Fibroblast of lung (primary cell): ENCODE results near the gene ARHGEF40. TPM values are rescaled to one million over a fixed set of nuclear protein-coding genes. Genes with fewer than 3 reads are reported as not detected.

Experiments
- DNase-seq, 2 donors: peaks; one replicate each; pipeline versions ENCODE4 v3.0.0 to v3.0.0-alpha.2; 2010; ENCODE audit warnings: low read depth in 2 of 2
- H2AFZ ChIP-seq: 2 replicates; pipeline ENCODE4 v1.5.1; 2012; ENCODE audit warnings: low read length, control low read depth, inconsistent platforms
- H3K27ac ChIP-seq: 2 replicates; pipeline ENCODE4 v1.5.1; 2011; ENCODE audit warnings: low read length, control low read depth; ENCODE audit not compliant: insufficient read depth
- H3K27me3 ChIP-seq: 2 replicates; pipeline ENCODE4 v1.5.1; 2011; ENCODE audit warnings: mild to moderate bottlenecking, low read length; ENCODE audit not compliant: control insufficient read depth, insufficient read depth
- H3K36me3 ChIP-seq: 2 replicates; pipeline ENCODE4 v1.5.1; 2011; ENCODE audit warnings: low read length; ENCODE audit not compliant: control insufficient read depth, insufficient read depth
- H3K4me1 ChIP-seq: 2 replicates; pipeline ENCODE4 v1.5.1; 2011; ENCODE audit warnings: low read length; ENCODE audit not compliant: control insufficient read depth, insufficient read depth; ENCODE audit errors: extremely low read depth
- H3K4me2 ChIP-seq: 2 replicates; pipeline ENCODE4 v1.5.1; 2011; ENCODE audit warnings: low read length, control low read depth; ENCODE audit not compliant: insufficient read depth; ENCODE audit errors: extremely low read depth
- H3K4me3 ChIP-seq, 4 experiments: fragments of 200-600 bp in 1 of 4; sonication (generic) in 1 of 4; replicated peaks in 1 of 4; 2 replicates each; pipeline ENCODE4 v1.5.1; 2011 to 2016; ENCODE audit warnings: low read length in 4 of 4, low read depth in 3 of 4, mild to moderate bottlenecking in 3 of 4, control low read depth in 2 of 4, inconsistent platforms in 1 of 4, mixed read lengths in 1 of 4; ENCODE audit not compliant: insufficient read depth in 1 of 4; ENCODE audit errors: control extremely low read depth in 1 of 4
- H3K79me2 ChIP-seq: 2 replicates; pipeline ENCODE4 v1.5.1; 2012; ENCODE audit warnings: mild to moderate bottlenecking, low read length, inconsistent platforms; ENCODE audit not compliant: control insufficient read depth, insufficient read depth
- H3K9ac ChIP-seq: 2 replicates; pipeline ENCODE4 v1.5.1; 2011; ENCODE audit warnings: mild to moderate bottlenecking, low read length, control low read depth; ENCODE audit not compliant: insufficient read depth
- H3K9me3 ChIP-seq: 2 replicates; pipeline ENCODE4 v1.5.1; 2012; ENCODE audit warnings: low read depth, low read length; ENCODE audit not compliant: control insufficient read depth, insufficient read depth
- H4K20me1 ChIP-seq: 2 replicates; pipeline ENCODE4 v1.5.1; 2011; ENCODE audit warnings: low read length; ENCODE audit not compliant: control insufficient read depth, insufficient read depth; ENCODE audit errors: extremely low read depth
- EZH2 ChIP-seq: IDR thresholded peaks from 2 replicates; pipeline ENCODE4 v1.5.1; 2012; ENCODE audit warnings: low read length, control low read depth, mild to moderate bottlenecking; ENCODE audit errors: missing control alignments
- polyA plus RNA-seq, 2 donors: library from polyadenylated mRNA; depleted of rRNA in 1 of 2; stranded (reverse) in 1 of 2; unstranded in 1 of 2; fragments of >200 nt; gene quantifications; 2 replicates each; pipeline ENCODE4 v1.2.1, GENCODE V29; 2011 to 2012; ENCODE audit warnings: missing spikeins in 1 of 2
- total RNA-seq: library from RNA; depleted of rRNA; stranded (reverse); fragments of >200 nt; gene quantifications from 2 replicates; pipeline ENCODE4 v1.2.1, GENCODE V29; 2014
- TF ChIP-seq, protein P1 (sequence below), 2 donors: IDR thresholded peaks in 1 of 2; conservative IDR thresholded peaks in 1 of 2; 1 replicate in 1 of 2; 2 replicates in 1 of 2; pipeline ENCODE4 v1.5.1; 2011 to 2012; ENCODE audit warnings: low read length in 2 of 2, control low read depth in 1 of 2, inconsistent platforms in 1 of 2, low read depth in 1 of 2, mild to moderate bottlenecking in 1 of 2

The ARHGEF40 gene
- total and polyA plus RNA-seq, 2 donors (not counting 1 experiment from before 2014, with no cell fraction given): 18.2 to 23.6 TPM

DNA sequence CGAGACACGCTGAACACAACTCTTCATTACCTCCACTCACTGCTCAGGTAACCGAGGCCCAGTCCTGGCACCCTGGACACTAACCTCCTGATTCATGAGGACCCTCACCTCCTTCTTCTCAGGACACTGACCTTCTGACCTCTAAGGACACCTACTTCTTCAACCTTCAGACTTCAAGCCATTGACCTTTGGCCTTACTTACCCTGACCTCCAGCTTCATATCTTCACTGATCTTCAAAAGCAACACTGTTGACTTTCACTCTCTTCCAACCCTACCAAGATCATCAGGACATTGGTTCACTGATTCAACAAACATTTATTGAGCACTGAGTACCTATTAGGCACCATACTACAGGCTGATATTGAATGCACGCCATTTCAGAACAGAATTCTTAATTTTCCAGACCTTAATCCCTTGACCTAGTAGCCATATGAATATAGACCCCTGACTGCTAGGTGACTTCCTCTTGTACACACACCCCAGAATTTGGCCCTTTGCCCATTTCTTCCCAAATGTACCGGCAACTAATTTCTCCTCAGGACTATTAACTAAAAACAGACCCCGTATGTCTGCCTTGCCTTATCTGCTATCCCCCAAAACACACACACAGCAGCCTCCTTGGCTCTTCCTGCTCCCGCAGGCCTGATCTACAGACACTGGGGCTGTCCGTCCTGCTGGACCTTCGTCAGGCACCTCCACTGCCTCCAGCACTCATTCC is 5.8 kb downstream of the ARHGEF40 start:
- Histone ChIP-seq H3K4me1 (peaks cover 9% of the 10 kb centered on the region), H3K9me3 (no peaks in the 10 kb centered on the region), H3K27ac (no peak overlapping the region), H3K79me2 (peaks cover 2% of the 10 kb centered on the region), H3K36me3 (peaks cover 31% of the 10 kb centered on the region), H3K27me3 (no peaks in the 10 kb centered on the region), H3K4me3 (no peak overlapping the region), H4K20me1 (no peaks in the 10 kb centered on the region), H2AFZ (no peak overlapping the region), H3K9ac (no peak overlapping the region), H3K4me2 (no peak overlapping the region)
- no peak for TF ChIP-seq EZH2
- TF ChIP-seq, protein P1, sequence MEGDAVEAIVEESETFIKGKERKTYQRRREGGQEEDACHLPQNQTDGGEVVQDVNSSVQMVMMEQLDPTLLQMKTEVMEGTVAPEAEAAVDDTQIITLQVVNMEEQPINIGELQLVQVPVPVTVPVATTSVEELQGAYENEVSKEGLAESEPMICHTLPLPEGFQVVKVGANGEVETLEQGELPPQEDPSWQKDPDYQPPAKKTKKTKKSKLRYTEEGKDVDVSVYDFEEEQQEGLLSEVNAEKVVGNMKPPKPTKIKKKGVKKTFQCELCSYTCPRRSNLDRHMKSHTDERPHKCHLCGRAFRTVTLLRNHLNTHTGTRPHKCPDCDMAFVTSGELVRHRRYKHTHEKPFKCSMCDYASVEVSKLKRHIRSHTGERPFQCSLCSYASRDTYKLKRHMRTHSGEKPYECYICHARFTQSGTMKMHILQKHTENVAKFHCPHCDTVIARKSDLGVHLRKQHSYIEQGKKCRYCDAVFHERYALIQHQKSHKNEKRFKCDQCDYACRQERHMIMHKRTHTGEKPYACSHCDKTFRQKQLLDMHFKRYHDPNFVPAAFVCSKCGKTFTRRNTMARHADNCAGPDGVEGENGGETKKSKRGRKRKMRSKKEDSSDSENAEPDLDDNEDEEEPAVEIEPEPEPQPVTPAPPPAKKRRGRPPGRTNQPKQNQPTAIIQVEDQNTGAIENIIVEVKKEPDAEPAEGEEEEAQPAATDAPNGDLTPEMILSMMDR (conservative IDR thresholded peaks at IDR 0.05 in 1 of 2, IDR thresholded peaks at IDR 0.05 in 1 of 2; ENCODE audit: low read depth in 1 of 2, low read length in 2 of 2): no peak
- DNase-seq: no peak

DNA sequence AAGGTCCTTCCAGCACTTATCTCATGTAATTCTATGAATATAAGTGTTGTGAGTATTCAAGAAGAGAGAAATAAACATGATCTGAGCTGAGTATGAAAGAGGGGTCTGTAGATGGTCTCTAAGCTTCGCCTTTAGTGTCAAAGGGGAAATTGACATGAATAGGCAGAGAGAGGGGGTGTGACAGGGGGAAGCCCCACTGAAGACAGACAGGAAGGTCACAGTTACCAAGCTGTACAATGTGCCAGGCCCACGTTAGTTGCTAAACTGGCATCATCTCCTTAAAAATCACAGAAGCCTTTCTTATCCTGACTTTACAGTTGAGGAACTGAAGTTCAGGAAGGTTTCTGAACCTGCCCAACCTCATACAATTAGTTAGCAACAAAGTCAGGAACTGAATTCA is 7.6 kb downstream of the ARHGEF40 start:
- H3K36me3 ChIP-seq: peaks cover 40% of the 10 kb centered on the region
- no peak for DNase-seq
- TF ChIP-seq, protein P1 (conservative IDR thresholded peaks at IDR 0.05 in 1 of 2, IDR thresholded peaks at IDR 0.05 in 1 of 2; ENCODE audit: low read depth in 1 of 2, low read length in 2 of 2): no peak
- TF ChIP-seq EZH2: no peak
- peaks cover 2% of the 10 kb centered on the region for H3K79me2 ChIP-seq
- no peaks in the 10 kb centered on the region for H3K9me3 ChIP-seq
- no peak overlapping the region for H2AFZ ChIP-seq
- H4K20me1 ChIP-seq: no peaks in the 10 kb centered on the region
- H3K4me2 ChIP-seq: no peak overlapping the region
- peaks cover under 1% of the 10 kb centered on the region for H3K4me1 ChIP-seq
- no peaks in the 10 kb centered on the region for H3K27me3 ChIP-seq
- H3K4me3 ChIP-seq: no peak overlapping the region
- no peak overlapping the region for H3K9ac ChIP-seq
- no peak overlapping the region for H3K27ac ChIP-seq

DNA sequence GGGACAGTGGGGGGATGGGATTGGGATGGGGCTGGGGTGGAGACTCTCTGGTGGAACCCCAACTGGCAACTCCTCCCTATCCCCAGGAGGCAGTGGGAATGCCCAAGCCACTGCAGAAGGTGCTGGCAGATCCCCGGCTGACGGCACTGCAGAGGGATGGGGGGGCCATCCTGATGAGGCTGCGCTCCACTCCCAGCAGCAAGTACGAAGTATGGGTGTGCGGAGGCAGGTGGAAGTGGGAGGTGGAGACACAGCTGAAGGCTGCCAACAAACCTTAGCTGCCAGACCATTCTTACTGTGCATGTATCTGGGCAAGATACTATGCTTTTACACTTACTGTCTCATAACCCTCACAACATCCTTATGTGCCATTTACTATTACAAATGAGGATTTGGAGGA is 8.2 kb downstream of the ARHGEF40 start:
- DNase-seq: no peak
- Histone ChIP-seq H3K4me1 (no peaks in the 10 kb centered on the region), H3K36me3 (peaks cover 40% of the 10 kb centered on the region), H3K9ac (no peak overlapping the region), H2AFZ (no peak overlapping the region), H4K20me1 (no peaks in the 10 kb centered on the region), H3K4me3 (no peak overlapping the region), H3K27me3 (no peaks in the 10 kb centered on the region), H3K27ac (no peak overlapping the region), H3K9me3 (no peaks in the 10 kb centered on the region), H3K4me2 (no peak overlapping the region), H3K79me2 (peaks cover 2% of the 10 kb centered on the region)
- no peak for TF ChIP-seq EZH2
- TF ChIP-seq, protein P1 (conservative IDR thresholded peaks at IDR 0.05 in 1 of 2, IDR thresholded peaks at IDR 0.05 in 1 of 2; ENCODE audit: low read depth in 1 of 2, low read length in 2 of 2): no peak
